ENCODE measurements around the gene HCRT. TPM values are rescaled to one million over a fixed set of nuclear protein-coding genes. Genes with fewer than 3 reads are reported as not detected.
A peak's percentile ranks its signal among the peaks of the same experiment; 100 is the strongest.

Gene HCRT
- total RNA-seq, 1 donor from 2014 or later = not detected

- H4K20me1 ChIP-seq (ENCODE audit: low read depth) = no peaks in the 10 kb centered on the region
- no peak for DNase-seq (ENCODE audit: low spot score)
- H3K27me3 ChIP-seq = no peaks in the 10 kb centered on the region
- Mint-ChIP-seq H3K27me3 (ENCODE audit: insufficient read depth, low read depth) (peaks cover 5% of the 10 kb centered on the region), H3K36me3 (peaks cover 4% of the 10 kb centered on the region), H3K27ac (no peak overlapping the region), H3K4me1 (peaks cover 10% of the 10 kb centered on the region), H3K4me3 (no peak overlapping the region), H3K9me3 (no peaks in the 10 kb centered on the region)
- H3K36me3 ChIP-seq = no peaks in the 10 kb centered on the region
- H3K9ac ChIP-seq = no peak overlapping the region
- H3K27ac ChIP-seq = no peak overlapping the region
- no peaks in the 10 kb centered on the region for H3K79me2 ChIP-seq (ENCODE audit: low read depth)
- peaks cover 6% of the 10 kb centered on the region for H3K4me1 ChIP-seq
- no peak overlapping the region for H2AFZ ChIP-seq (replicated peaks)
- TF ChIP-seq CTCF (IDR thresholded peaks at IDR 0.05) (no peak), EZH2phosphoT487 (IDR thresholded peaks at IDR 0.05) (no peak), EZH2 (IDR thresholded peaks at IDR 0.05) (no peak)
- H3F3A ChIP-seq (ENCODE audit: low read depth) = peaks cover 15% of the 10 kb centered on the region
- H3K4me2 ChIP-seq = no peak overlapping the region
- H3K4me3 ChIP-seq = no peak overlapping the region
- H3K9me3 ChIP-seq (ENCODE audit: low read depth) = no peaks in the 10 kb centered on the region
These were observed 12.4 kb upstream of the HCRT start for GRCh38 chr17:42197564-42198156.

DNA sequence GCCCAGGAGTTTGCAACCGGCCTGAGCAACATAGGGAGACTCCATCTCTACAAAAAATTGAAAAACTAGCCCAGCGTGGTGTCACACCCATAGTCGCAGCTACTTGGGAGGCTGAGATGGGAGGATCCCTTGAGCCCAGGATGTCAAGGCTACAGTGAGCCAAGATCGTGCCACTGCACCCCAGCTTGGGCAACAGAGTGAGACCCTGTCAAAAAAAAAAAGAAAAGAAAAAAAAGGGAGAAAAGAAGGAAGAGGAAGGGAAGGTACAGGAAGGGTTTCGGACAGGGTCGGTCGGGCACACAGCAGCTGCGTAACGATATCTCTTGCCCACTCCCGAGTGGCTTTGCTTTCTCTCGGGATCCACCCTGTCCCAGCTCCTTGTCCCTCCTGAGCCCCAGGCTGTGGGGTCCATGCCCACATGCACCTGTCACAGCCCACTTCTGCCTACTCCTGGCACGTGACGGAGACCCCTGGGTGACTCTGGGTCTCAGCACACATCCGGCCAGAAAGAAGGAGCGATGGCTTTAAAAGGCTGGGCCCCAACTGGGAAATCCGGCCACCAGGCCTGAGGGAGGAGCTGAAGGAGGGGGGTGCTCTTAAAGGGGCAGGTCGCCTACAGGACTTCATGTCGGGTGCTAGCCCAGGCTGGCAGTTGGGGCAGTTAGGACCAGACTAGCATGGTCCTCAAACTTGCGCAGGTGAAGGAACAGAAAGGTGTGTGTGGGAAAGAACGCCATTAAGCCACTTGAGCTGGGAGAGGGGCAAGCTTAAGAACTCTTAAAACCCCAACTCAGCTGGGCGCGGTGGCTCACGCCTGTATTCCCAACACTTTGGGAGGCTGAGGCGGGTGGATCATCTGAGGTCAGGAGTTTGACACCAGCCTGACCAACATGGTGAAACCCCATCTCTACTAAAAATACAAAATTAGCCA, 9.0 kb upstream of the HCRT start, which contains the start of gene GHDC:
GHDC (minus strand) TSS at position 526 of the 931 bp plus-strand sequence. CDS start 913 bp downstream, outside the sequence.
- Histone ChIP-seq H3K9ac (no peak within 1 kb of the TSS), H3K79me2 (ENCODE audit: low read depth) (no peaks in the 10 kb centered on the region), H4K20me1 (ENCODE audit: low read depth) (no peaks in the 10 kb centered on the region), H3F3A (ENCODE audit: low read depth) (peaks cover 15% of the 10 kb centered on the region), H3K9me3 (ENCODE audit: low read depth) (no peaks in the 10 kb centered on the region), H3K36me3 (no peaks in the 10 kb centered on the region), H3K4me1 (peaks cover 6% of the 10 kb centered on the region), H3K4me2 (peak within 1 kb of the TSS; percentile 76), H3K27me3 (no peaks in the 10 kb centered on the region), H3K4me3 (peak within 1 kb of the TSS; percentile 39), H3K27ac (no peak within 1 kb of the TSS), H2AFZ (replicated peaks) (peak within 1 kb of the TSS; percentile 61)
- Mint-ChIP-seq H3K4me1 (peaks cover 10% of the 10 kb centered on the region), H3K27ac (peak within 1 kb of the TSS; percentile 76), H3K27me3 (ENCODE audit: insufficient read depth, low read depth) (peaks cover 7% of the 10 kb centered on the region), H3K9me3 (no peaks in the 10 kb centered on the region), H3K36me3 (no peaks in the 10 kb centered on the region), H3K4me3 (peak within 1 kb of the TSS; percentile 80)
- TF ChIP-seq EZH2phosphoT487 (IDR thresholded peaks at IDR 0.05) (no peak), EZH2 (IDR thresholded peaks at IDR 0.05) (no peak), CTCF (IDR thresholded peaks at IDR 0.05) (no peak)
- DNase-seq (ENCODE audit: low spot score) = peak; percentile 78

- Histone ChIP-seq H3K9me3 (ENCODE audit: low read depth) (no peaks in the 10 kb centered on the region), H2AFZ (replicated peaks) (no peak overlapping the region), H3K4me2 (peak overlapping the region; percentile 76), H3K4me1 (peaks cover 6% of the 10 kb centered on the region), H3K4me3 (no peak overlapping the region), H3K79me2 (ENCODE audit: low read depth) (no peaks in the 10 kb centered on the region), H3F3A (ENCODE audit: low read depth) (peaks cover 9% of the 10 kb centered on the region), H3K27ac (no peak overlapping the region), H3K27me3 (no peaks in the 10 kb centered on the region), H3K36me3 (no peaks in the 10 kb centered on the region), H4K20me1 (ENCODE audit: low read depth) (no peaks in the 10 kb centered on the region), H3K9ac (no peak overlapping the region)
- no peak for DNase-seq (ENCODE audit: low spot score)
- no peak for TF ChIP-seq CTCF (IDR thresholded peaks at IDR 0.05)
- TF ChIP-seq EZH2 (IDR thresholded peaks at IDR 0.05) = no peak
- TF ChIP-seq EZH2phosphoT487 (IDR thresholded peaks at IDR 0.05) = no peak
- Mint-ChIP-seq H3K9me3 (no peaks in the 10 kb centered on the region), H3K4me3 (peak overlapping the region; percentile 80), H3K27me3 (ENCODE audit: insufficient read depth, low read depth) (peaks cover 7% of the 10 kb centered on the region), H3K27ac (no peak overlapping the region), H3K4me1 (peaks cover 10% of the 10 kb centered on the region), H3K36me3 (no peaks in the 10 kb centered on the region)
These were observed 8.1 kb upstream of the HCRT start for GRCh38 chr17:42193216-42193968.

All from neural progenitor cell (in vitro differentiated cells).